Bone marrow (tissue), 2 donors: ENCODE results near the gene CPNE5.

Source experiments
- DNase-seq, 2 donors: peaks; one replicate each; lab custom pipeline; 2025; lab: John Stamatoyannopoulos, UW

Gene CPNE5

GRCh38 chr6:36857325-36857724 is 18.1 kb upstream of the CPNE5 start:
- DNase-seq, result no peak

GRCh38 chr6:36856277-36856676 is 17.0 kb upstream of the CPNE5 start:
- no peak for DNase-seq

- DNase-seq, result no peak
These were observed 16.5 kb upstream of the CPNE5 start for GRCh38 chr6:36855750-36856149.

DNA sequence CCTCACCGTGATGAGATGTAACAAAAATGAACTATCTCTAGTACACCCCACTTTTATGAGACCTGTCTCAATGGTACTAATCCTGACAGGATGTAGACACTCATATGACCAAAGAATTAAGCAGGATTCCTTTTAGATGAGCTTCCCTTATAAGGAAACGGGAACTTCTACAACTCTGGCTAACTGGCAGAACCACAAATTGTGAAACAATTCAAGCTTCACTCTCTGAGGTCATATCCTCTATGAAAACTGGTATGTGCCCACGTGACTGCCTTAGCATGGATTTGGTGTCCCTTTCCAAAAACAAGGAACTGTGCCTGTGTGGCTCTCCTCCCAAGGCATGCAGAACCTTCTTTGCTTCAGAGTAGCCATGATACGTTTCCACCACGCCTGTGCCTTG is 14.1 kb upstream of the CPNE5 start:
- DNase-seq, result no peak

DNA sequence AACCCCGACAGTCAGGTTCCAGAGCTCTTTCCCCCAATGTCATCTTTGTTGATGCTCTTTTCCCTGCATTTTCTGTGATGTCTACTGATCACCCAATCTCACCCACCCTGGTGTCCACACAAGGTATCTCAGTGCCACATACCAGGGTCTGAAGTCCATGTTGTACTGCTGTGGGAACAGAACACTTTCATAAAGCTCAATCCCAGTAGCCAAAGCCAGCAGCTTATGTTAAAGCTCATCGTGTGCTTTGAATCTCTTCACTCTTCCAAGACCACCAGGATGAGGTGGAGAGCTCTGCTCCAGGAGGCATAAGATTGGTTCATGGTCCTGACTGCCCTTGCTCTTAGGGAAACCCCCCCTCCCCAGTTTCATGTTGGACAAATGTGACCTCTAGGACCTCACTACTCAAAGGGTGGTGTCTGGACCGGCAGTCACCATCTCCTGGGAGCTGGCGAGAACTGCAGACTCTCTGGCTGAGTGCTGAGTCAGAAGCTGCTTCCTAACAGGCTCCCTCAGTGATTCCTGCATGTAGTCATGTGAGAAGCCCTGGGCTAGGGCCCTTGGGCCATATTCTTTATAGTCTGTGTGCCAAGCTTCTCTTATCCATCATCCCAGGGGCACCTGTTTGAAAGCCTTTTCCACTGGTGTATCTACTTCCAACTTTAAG is 13.4 kb upstream of the CPNE5 start:
- DNase-seq, result no peak

GRCh38 chr6:36851626-36852025 is 12.4 kb upstream of the CPNE5 start:
- no peak for DNase-seq

DNA sequence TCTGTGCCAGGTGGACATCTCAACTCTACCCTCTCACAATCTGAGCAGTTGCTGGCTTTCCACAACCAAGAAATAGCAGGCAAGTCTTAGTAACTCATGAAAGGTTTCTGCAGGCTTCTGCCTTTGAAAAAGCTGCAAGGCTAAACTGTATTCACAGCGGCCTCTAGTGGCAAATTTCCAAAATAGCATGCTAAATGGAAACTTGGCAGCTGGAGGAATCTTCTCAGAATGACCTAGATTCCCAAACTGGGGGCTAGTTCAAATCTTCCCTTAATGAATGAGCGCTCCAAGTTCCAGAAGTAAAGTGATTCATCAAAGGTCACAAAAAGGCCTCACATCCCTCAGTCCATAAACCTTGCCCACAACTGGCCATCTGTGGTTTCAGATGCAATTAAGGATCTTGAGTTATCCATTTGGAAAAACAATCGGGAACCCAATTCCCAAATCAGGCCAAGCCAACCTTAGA is 11.9 kb upstream of the CPNE5 start:
- DNase-seq, result no peak

GRCh38 chr6:36850021-36850420 is 10.8 kb upstream of the CPNE5 start:
- no peak for DNase-seq

DNA sequence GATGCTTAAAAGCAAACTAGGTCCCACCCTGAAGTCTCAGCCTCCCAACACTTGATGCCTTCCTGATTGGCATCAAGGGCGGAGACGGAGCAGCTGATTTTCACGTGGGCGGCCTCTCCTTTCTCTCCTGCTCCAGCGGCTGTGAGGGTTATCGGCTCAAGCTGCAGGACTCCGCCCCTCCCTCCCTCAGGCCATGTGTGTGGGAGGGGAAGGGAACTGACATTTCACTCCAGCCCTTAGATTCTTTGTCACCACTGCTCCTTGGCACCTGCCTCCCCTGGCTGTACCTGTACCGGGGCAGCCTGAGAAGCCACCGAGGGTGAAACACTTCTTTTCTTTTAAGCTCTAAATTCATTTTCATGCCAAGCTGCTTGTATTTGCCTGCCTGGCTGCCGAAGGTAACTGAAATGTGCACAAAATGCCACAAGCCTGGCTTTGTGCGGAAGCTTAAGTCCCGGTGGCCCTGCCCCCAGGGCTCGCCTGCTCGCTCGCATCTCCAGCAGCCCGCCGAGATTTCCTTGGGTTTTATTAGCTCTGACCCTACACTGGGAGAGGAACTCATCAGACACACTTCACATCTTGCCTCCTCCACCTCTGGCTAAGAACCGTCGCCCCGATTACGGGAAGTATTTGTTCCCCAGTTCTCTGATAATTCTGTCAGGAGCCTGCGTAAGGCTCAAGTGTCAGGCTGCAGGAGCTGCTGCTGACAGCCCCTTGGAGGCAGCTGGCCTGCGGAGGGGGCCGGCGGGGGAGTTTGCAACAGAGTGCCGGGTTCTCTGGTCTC is 9.6 kb upstream of the CPNE5 start:
- no peak for DNase-seq

- DNase-seq, result no peak
These were observed 8.7 kb upstream of the CPNE5 start for GRCh38 chr6:36847991-36848390.

GRCh38 chr6:36847152-36847551 is 7.9 kb upstream of the CPNE5 start:
- DNase-seq, result no peak

GRCh38 chr6:36845233-36845632 is 6.0 kb upstream of the CPNE5 start:
- DNase-seq, result no peak

GRCh38 chr6:36844232-36845170 is 5.3 kb upstream of the CPNE5 start:
- no peak for DNase-seq

- no peak for DNase-seq
These were observed 3.9 kb upstream of the CPNE5 start for GRCh38 chr6:36843170-36843569.

DNA sequence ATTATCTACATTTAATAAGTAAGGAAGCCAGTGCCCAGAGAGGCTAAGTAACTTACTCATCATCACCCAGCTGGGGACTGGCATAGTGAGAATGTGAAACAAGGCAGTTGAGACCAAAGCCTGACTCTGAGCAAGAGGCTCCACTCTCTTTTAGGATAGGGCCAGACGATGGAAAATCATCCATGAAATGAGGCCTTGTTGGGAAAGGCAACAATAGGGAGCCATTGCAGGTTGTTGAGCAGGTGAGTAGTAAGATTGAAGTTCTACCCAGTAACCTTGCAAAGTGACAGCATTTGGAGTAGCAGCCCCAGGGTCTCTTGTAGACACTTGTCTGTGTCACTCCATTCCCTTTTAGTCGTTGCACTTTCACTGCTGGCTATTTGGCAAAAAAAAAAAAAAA is 2.5 kb upstream of the CPNE5 start:
- no peak for DNase-seq

DNA sequence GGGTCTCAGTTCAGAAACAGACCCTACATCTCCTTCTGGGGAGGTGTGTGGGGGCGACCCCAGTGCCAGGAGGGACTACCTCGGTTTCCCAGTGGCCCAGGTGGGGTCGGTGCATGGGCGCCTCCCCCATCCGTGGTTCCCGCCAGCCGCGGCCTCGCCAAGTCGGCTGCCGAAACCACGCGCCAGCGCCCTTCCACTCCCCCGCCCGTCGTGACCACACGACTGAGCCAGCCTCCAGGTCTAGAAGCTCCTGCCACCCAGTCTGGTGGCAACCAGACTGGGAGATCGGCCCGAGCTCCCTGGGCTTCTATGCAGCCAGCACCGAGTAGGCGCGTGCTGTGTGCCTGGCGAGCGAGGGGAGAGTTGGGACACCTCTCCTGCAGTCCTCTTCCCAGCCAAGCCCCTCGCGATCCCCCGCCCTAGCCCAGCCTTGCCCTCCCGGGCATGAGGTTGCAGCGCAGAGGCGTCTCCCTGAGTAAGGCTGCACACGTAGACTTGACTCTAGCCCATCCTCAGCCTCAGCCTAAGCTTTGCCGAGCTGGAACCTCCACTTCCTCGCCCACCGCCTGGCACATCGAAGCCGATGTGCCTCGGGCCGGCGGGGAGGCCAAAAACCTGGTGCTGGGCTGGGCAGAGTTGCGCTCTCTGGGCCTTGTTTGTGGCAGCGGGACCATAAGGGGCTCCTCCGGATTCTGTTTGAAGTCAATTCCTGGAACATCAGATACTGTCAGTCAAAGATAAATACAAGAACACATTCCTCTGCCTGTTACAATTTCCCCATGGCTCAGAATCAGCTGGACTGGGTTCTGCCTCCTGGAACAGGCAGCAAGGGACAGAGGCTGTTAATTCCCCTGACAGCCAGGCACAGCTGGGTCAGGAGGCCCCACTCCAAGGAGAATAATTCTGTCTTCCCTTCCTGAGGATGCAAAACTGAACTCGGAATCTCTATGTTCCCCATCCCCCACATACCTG is 1.5 kb upstream of the CPNE5 start:
- DNase-seq, result no peak

DNA sequence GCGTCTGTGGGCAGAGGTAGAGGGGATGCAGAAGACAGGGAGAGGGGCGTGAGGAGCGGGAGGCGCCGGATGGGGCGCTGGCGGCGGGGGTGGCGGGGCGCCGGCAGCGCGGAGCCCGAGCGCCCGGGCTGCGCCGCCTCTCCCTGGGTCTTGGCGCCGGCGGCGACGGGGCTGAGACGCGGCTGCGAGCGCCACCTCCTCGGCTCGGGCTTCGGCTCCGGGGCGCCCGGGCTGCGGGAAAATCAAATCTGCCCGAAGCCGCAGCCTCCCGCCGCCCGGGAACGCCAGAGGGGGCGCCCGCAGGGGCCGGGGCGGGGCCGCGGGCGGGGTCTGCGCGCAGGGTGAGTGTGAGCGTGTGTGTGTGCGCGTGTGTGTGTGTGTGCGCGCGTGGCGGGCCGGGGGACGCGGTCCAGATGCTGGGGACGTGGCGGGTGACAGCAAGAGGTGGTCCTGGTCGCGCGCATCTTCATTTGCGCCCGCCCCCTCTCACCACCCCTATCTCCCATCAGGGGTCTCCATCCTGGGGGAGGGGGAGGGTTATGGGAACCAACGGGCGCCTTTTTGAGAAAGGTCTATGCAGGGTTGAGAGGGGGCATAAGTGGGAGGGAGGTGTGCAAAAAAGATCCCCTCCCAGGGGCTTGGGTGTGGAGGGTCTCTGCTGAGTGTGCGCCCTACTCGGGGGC is 646 bp upstream of the CPNE5 start:
- no peak for DNase-seq

GRCh38 chr6:36837686-36838085 is 1.6 kb downstream of the CPNE5 start:
- DNase-seq, result no peak

- DNase-seq, result no peak
These were observed 2.3 kb downstream of the CPNE5 start for GRCh38 chr6:36837022-36837339.

DNA sequence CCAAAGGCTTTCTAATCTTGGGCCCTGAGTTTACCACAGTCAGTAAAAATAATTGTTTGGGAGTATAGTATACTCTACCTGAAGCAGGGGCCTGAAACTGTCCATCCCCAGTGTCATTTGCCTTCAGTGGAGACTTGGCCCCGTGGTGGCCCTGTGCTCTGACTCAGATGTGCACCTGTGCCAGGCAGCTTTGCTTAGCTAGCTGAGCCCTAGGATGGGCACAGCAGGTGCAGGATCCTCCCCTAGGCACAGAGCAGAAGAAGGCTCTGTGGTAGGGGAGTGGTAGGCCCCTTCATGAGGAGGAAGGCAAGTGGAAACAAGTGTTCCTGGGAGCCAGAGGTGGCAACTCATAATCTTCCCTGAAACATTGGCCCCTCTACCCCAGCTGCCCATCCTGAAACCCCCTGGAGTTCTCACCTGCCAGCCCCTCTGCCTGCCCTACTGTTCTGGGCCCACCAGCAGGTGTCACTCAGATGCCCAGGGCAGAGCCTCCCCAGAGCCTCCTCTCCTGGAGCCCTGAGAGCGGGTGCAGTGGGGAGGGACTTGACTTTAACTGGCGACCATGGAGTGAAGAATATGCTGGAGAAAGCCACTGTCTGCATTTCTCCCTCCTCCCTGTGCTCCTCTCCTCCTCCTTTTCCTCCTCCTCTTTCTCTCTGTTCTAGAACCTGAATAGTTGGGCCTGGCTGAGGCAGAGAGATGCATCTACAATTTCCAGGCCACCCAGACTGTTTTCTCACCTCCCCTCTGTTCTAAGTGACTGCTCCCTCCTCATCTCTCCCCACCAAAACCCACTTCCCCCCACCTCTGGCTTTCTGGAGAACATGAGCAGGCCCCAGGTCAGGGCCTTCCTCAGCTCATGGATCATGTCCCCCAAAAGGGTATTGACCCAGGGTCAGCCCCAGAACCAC is 2.9 kb downstream of the CPNE5 start:
- DNase-seq, result no peak
